HuH-7 (cell line): Measurements from ENCODE around the gene ARHGAP45.
"Not testable (repeated sequence)": the region's sequence is repeated elsewhere in the genome, so short reads cannot be mapped to it uniquely, and the experiment has no call there.

Experiments
- DNase-seq: peaks from one replicate; pipeline ENCODE4 v3.0.0; 2011; ENCODE audit warnings: low spot score

The ARHGAP45 gene

GRCh38 chr19:1105008-1105872 is 38.3 kb downstream of the ARHGAP45 start:
- peak; percentile 47 for DNase-seq

GRCh38 chr19:1105873-1106840 is 39.2 kb downstream of the ARHGAP45 start:
- DNase-seq: no peak

GRCh38 chr19:1106841-1107660 is 40.1 kb downstream of the ARHGAP45 start:
- DNase-seq: peak; percentile 40

GRCh38 chr19:1107661-1108261 is 40.8 kb downstream of the ARHGAP45 start:
- DNase-seq: no peak

GRCh38 chr19:1108291-1109031 is 41.5 kb downstream of the ARHGAP45 start:
- no peak for DNase-seq

- no peak for DNase-seq
Observed at GRCh38 chr19:1109032-1109551, 42.1 kb downstream of the ARHGAP45 start.

DNA sequence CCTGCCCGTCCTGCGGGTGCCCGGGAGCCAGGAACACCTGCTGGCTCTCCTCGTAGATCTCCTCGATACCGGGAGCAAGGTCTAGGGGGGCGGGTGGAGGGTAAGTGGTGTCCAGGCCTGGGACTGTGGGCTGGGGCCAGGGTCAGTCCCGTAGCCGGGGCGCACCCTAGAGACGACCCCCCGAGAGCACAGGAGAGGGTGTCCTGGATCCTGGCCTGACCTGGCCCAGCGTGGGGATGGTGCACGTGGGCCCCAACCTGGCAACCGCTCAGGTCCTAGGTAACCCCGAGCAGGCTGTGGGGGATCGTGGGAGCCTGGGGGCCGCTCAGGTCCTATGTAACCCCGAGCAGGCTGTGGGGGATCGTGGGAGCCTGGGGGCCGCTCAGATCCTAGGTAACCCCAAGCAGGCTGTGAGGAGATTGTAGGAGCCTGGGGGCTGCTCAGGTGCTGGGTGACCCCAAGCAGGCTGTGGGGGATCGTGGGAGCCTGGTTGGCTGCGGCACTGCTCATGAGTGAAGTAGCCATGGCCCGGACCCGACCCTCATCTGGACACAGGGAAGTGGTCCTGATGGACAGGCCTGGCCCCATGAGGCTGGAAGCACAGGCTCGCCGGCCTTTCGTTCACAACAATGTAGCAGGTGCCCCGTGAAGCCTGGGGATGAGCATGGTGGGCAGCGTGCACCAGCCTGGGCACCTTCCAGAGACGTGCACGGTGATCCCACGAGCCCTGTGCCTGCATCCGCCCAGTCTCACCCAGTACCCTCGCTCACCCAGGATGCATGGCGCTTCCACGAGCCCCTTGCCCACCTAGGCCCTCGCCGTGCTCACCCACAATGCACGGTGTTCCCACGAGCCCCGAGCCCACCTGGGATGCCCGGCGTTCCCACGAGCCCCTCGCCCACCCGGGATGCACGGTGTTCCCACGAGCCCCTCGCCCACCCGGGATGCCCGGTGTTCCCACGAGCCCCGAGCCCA is 43.0 kb downstream of the ARHGAP45 start:
- no peak for DNase-seq

DNA sequence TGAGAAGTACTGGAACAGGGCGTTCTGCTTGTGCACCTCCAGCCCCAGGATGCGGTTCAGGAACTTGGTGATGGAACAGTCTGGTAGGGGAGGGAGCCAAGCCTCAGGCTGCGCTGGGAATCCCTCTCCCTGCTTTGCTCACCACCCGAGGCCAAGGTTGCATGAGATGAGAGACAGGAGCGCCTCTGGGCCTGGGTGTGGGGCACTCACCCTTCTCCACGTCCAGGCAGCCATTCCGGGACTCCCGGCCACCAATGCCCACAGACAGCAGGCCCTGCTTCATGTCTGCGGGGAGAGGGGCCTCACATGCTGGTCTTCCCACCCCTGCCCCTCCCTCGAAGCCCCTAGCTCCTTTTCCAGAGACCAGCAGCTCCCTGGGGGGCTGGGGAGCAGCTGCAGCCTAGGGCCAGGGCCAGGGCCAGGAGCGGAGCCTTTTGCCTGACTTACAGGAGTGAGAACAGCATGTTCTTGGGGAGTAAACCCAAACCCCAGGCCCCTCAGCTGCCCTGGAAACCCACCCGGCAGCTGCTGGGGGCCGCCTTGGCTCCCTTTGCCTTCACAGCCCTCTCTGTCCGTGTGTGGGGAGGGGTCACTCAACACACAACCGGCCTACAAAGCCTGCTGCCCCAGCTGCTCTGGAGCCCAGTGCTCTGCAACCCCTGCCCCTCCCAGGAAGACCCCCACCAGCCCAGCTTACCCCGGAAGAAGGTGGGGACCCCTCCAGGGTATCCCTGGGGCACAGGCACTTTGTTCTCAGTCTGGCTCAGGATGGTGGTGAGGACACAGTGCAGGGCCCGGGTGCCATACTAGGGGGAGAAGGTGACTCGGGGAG is 44.1 kb downstream of the ARHGAP45 start:
- DNase-seq: no peak

- DNase-seq: no peak
Observed at GRCh38 chr19:1111641-1112267, 44.8 kb downstream of the ARHGAP45 start.

DNA sequence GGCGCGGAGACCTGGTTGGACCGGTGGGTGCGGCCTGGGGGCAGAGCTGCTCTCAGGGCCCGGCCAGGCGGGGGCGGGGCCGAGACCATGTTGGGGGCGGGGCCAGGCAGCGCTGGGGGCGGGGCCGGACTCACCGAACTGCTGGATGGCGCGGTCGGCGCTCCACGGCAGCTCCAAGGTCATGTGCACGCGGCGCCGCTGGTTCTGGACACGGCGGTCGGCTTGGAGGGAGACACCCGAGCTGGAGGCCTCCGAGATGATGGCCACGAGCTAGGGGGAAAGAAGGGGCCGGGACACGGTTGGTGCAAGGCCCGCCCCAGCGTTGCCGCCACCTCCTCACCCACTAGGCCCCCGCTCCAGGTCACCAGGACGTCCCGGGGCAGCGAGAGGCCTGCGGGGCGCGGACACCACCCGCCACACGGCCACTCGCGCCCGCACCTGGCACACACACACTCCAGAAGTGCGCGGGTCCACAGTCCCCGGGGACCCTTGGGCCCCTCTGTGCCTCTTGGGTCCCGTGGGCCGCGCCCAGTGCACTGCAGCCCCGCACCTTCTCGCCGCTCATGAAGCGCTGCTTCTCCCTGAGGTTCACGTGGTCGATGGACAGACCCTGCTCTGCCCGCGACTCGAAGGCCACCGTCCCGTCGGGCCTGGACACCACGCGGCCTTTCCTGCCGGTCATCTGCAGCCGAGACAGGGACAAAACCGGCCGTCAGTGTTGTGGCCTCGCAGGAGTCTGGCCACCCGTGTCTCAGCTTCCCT is 45.5 kb downstream of the ARHGAP45 start:
- no peak for DNase-seq

GRCh38 chr19:1113030-1113985 is 46.3 kb downstream of the ARHGAP45 start:
- DNase-seq: peak; percentile 98

DNA sequence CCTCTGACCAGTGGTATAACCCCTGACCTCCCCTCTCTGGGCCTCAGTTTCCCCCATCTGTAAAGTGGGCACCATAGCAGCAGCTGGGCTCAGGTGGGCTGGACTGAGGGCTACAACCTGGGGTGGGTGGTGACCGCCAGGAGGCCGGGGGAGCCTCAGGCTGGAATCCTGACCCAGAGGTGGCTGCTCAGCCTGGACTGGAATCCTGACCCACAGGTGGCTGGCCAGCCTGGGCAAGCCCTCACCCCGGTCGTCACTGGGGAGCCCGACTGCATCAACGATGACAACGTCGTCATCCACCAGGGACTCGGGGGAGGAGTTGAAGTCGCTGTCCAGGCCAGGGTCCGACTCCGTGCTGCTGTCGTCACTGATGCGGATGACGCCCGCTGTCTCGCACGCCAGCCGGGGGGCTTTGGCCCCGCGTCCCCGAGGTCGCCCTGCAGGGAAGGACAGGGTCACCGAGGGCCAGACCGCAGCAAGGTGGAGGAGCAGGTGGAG is 47.1 kb downstream of the ARHGAP45 start:
- DNase-seq: no peak

DNA sequence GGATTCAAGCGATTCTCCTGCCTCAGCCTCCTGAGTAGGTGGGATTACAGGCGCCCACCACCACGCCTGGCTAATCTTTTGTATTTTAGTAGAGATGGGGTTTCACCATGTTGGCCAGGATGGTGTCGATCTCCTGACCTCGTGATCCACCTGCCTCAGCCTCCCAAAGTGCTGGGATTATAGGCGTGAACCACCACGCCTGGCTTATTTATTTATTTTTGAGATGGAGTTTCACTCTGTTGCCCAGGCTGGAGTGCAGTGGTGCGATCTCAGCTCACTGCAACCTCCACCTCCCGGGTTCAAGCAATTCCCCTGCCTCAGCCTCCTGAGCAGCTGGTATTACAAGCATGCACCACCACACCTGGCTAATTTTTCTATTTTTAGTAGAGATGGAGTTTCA is 47.8 kb downstream of the ARHGAP45 start:
- DNase-seq: not testable (repeated sequence)

- no peak for DNase-seq
Observed at GRCh38 chr19:1115646-1116420, 48.9 kb downstream of the ARHGAP45 start.
